SKM-1 (cell line): ENCODE data around the gene OR52D1.

Experiments used
- DNase-seq: peaks from one replicate; lab custom pipeline; 2025; ENCODE audit not compliant: unreplicated experiment; lab: John Stamatoyannopoulos, UW

The OR52D1 gene

GRCh38 chr11:5488385-5488784 lies at the start of gene OR52D1:
Gene OR52D1 (plus strand): TSS chr11:5488685. CDS start chr11:5488707, 22 bp downstream.
- no peak for DNase-seq

- no peak for DNase-seq
Observed at GRCh38 chr11:5441414-5441813, 47.1 kb upstream of the OR52D1 start, which contains the start of gene OR51I1. Gene OR51I1 (minus strand): TSS chr11:5441514. CDS start chr11:5441514, 0 bp downstream.

- no peak for DNase-seq
Observed at GRCh38 chr11:5443835-5444393, 44.6 kb upstream of the OR52D1 start.

GRCh38 chr11:5449023-5449422 lies 39.5 kb upstream of the OR52D1 start, which contains the start of gene OR51I2:
Gene OR51I2 (plus strand): TSS chr11:5449323. CDS start chr11:5453489, 4,166 bp downstream.
- no peak for DNase-seq

GRCh38 chr11:5449432-5449831 lies 39.1 kb upstream of the OR52D1 start:
- no peak for DNase-seq

GRCh38 chr11:5460983-5461621 lies 27.4 kb upstream of the OR52D1 start:
- no peak for DNase-seq

GRCh38 chr11:5467527-5467926 lies 21.0 kb upstream of the OR52D1 start:
- DNase-seq = no peak

- DNase-seq = no peak
Observed at GRCh38 chr11:5473921-5474320, 14.6 kb upstream of the OR52D1 start.

GRCh38 chr11:5476186-5476819 lies 12.2 kb upstream of the OR52D1 start:
- peak; percentile 33 for DNase-seq

- no peak for DNase-seq
Observed at GRCh38 chr11:5486003-5486402, 2.5 kb upstream of the OR52D1 start.

GRCh38 chr11:5486421-5486820 lies 2.1 kb upstream of the OR52D1 start:
- DNase-seq = no peak

- no peak for DNase-seq
Observed at GRCh38 chr11:5488798-5489399, 414 bp downstream of the OR52D1 start.

- DNase-seq = no peak
Observed at GRCh38 chr11:5489576-5490357, 1.3 kb downstream of the OR52D1 start.

- DNase-seq = no peak
Observed at GRCh38 chr11:5499671-5500070, 11.2 kb downstream of the OR52D1 start.

- DNase-seq = no peak
Observed at GRCh38 chr11:5500393-5500801, 11.9 kb downstream of the OR52D1 start.

GRCh38 chr11:5504403-5504921 lies 16.0 kb downstream of the OR52D1 start:
- DNase-seq = no peak

- no peak for DNase-seq
Observed at GRCh38 chr11:5505363-5506048, 17.0 kb downstream of the OR52D1 start.

GRCh38 chr11:5507177-5507932 lies 18.9 kb downstream of the OR52D1 start:
- no peak for DNase-seq

GRCh38 chr11:5507933-5508305 lies 19.4 kb downstream of the OR52D1 start:
- DNase-seq = no peak

GRCh38 chr11:5508605-5509004 lies 20.1 kb downstream of the OR52D1 start:
- no peak for DNase-seq
